ENCODE data around the gene CNGA1.

CNGA1 gene

DNA sequence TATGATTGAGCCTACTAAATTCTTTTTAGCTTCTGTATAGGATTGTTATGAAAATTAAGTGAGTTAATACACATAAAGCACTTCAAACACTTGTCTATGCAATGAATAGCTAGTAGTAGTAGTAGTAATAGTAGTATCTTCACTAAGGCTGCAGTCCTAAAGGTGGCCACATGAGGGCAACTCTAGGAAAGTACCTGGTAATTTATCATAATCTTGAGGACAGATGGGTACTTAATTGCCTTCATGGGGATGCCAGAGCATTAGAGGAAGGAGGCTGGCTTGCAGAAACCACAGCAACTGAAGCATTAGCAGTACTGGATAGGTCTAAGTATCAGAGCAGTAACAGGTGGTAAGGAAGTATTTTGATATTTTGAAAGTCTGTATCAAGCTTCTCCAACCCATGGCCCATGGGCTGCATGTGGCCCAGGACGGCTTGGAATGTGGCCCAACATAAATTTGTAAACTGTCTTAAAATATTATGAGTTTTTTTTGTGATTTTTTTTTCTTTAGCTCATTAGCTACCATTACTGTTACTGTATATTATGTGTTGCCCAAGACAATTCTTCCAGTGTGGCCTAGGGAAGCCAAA, 17.4 kb upstream of the CNGA1 start:
- Histone ChIP-seq H3K27ac (no peak overlapping the region), H3K4me3 (no peak overlapping the region), H3K36me3 (ENCODE audit: insufficient read depth, low read length) (no peaks in the 10 kb centered on the region), H3K9me3 (ENCODE audit: low read depth, low read length) (no peaks in the 10 kb centered on the region), H3K9ac (ENCODE audit: insufficient read length) (no peak overlapping the region)
- no peak for DNase-seq (ENCODE audit: low read depth, low spot score)
- TF ChIP-seq FOXP2 (optimal IDR thresholded peaks at IDR 0.05; ENCODE audit: control extremely low read depth, extremely low read length, insufficient read depth), result no peak

DNA sequence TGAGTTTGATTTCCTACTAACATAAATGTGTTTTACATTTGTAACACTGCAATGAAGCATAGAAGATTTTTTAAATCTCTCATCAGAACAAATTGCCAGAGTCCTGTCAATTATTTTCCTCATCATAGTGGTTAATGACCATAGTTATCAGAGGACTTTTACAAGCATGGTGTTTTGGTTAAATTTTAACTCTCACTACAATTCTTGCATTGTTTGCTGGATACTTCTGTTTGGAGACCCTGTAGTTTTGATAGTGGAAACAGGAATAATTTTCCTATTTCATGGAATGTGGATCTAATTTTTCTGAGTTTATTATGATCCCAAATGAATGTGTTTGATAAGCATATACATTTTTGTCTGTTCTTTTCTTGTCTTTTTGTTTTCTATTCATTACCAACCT, 16.9 kb upstream of the CNGA1 start:
- Histone ChIP-seq H3K36me3 (ENCODE audit: insufficient read depth, low read length) (no peaks in the 10 kb centered on the region), H3K9ac (ENCODE audit: insufficient read length) (no peak overlapping the region), H3K9me3 (ENCODE audit: low read depth, low read length) (no peaks in the 10 kb centered on the region), H3K27ac (no peak overlapping the region), H3K4me3 (no peak overlapping the region)
- TF ChIP-seq EZH2 (IDR thresholded peaks at IDR 0.05) (no peak), FOXP2 (optimal IDR thresholded peaks at IDR 0.05; ENCODE audit: control extremely low read depth, extremely low read length, insufficient read depth) (no peak), POLR2AphosphoS5 (IDR thresholded peaks at IDR 0.05; ENCODE audit: borderline replicate concordance, low read depth, low read length) (no peak)
- DNase-seq (ENCODE audit: low read depth, low spot score), result no peak

DNA sequence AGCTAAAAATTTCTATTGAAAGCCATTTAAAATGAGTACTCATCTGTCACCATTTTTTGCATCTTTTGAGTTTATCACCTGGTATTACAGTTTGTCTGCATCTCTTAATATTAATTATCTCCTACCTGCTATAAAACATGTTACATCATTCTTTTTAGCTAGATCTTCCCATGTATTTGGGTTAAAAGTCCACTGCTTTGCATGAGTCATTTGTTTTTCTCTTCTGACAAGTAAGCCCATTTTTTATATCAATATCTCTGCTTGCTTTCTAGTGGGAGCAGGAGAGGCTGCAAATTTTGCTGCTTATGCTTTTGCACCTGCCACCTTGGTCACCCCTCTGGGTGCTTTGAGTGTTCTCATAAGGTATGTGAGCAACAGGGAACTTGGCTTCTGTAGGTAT, 16.2 kb upstream of the CNGA1 start:
- no peaks in the 10 kb centered on the region for H3K36me3 ChIP-seq (ENCODE audit: insufficient read depth, low read length)
- no peaks in the 10 kb centered on the region; the same call in 1 of the 2 replicates for H3K9me3 ChIP-seq (ENCODE audit: low read depth, low read length)
- TF ChIP-seq POLR2AphosphoS5 (IDR thresholded peaks at IDR 0.05; ENCODE audit: borderline replicate concordance, low read depth, low read length), result no peak
- TF ChIP-seq FOXP2 (optimal IDR thresholded peaks at IDR 0.05; ENCODE audit: control extremely low read depth, extremely low read length, insufficient read depth), result no peak
- no peak for TF ChIP-seq EZH2 (IDR thresholded peaks at IDR 0.05)
- no peak for DNase-seq (ENCODE audit: low read depth, low spot score)
- no peak overlapping the region for H3K4me3 ChIP-seq
- H3K27ac ChIP-seq, result no peak overlapping the region
- no peak overlapping the region for H3K9ac ChIP-seq (ENCODE audit: insufficient read length)

DNA sequence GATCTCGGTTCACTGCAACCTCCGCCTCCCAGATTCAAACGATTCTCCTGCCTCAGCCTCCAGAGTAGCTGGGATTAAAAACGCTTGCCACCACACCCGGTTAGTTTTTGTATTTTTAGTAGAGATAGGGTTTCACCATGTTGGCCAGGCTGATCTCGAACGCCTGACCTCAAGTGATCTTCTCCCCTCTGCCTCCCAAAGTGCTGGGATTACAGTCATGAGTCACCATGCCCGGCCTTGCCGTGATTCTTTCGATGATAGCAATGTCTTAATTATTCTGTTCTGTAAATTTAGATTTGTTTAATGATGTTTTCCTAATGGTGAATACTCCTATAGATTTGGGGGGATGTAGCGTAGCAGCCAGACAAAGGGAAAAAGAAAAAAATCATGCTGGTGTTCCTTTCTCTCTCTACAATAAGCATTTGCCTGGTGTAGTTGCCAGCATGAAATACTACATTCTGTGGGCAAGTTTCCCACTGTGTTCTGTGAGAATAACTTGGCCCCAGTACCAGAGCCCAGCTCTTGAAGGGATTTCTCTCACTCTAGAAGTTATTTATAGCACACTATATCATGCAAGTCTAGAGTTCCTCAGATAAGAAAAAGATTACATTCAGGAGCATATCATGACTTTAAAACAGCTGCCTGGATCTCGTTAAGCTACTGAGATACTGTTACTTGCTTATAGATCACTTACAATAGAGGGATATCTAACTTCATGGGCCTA, 15.5 kb upstream of the CNGA1 start:
- Histone ChIP-seq H3K4me3 (no peak overlapping the region), H3K9me3 (ENCODE audit: low read depth, low read length) (no peaks in the 10 kb centered on the region; the same call in 1 of the 2 replicates), H3K9ac (ENCODE audit: insufficient read length) (no peak overlapping the region), H3K27ac (peak overlapping the region; percentile 27; the same call in 1 of the 2 replicates), H3K36me3 (ENCODE audit: insufficient read depth, low read length) (no peaks in the 10 kb centered on the region)
- TF ChIP-seq POLR2AphosphoS5 (IDR thresholded peaks at IDR 0.05; ENCODE audit: borderline replicate concordance, low read depth, low read length), result no peak
- TF ChIP-seq EZH2 (IDR thresholded peaks at IDR 0.05), result no peak
- TF ChIP-seq FOXP2 (optimal IDR thresholded peaks at IDR 0.05; ENCODE audit: control extremely low read depth, extremely low read length, insufficient read depth), result no peak
- DNase-seq (ENCODE audit: low read depth, low spot score), result no peak

DNA sequence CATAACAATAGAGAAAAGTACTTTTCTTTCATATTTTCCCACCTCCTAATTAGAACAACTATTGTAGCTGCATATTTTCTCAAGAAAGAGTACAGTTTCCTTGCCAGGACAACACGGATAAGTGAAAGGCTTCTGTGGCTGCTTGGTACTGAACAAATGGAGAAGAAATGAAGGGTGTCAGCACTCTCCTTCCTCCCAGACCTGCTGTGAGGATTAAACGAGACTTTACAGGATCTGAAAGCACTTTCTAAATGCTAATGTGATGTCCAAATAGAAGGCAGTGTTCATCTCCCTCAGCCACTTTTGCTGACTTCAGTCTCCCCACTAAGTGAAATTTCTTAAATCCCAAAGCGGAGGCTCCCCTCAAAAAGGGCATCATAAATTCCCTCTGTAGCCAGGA, 14.0 kb upstream of the CNGA1 start:
- no peak overlapping the region for H3K4me3 ChIP-seq
- H3K9me3 ChIP-seq (ENCODE audit: low read depth, low read length), result no peaks in the 10 kb centered on the region; the same call in 1 of the 2 replicates
- H3K27ac ChIP-seq, result no peak overlapping the region
- no peak for DNase-seq (ENCODE audit: low read depth, low spot score)
- H3K36me3 ChIP-seq (ENCODE audit: insufficient read depth, low read length), result no peaks in the 10 kb centered on the region
- H3K9ac ChIP-seq (ENCODE audit: insufficient read length), result no peak overlapping the region
- no peak for TF ChIP-seq POLR2AphosphoS5 (IDR thresholded peaks at IDR 0.05; ENCODE audit: borderline replicate concordance, low read depth, low read length)
- TF ChIP-seq EZH2 (IDR thresholded peaks at IDR 0.05), result no peak
- no peak for TF ChIP-seq FOXP2 (optimal IDR thresholded peaks at IDR 0.05; ENCODE audit: control extremely low read depth, extremely low read length, insufficient read depth)

DNA sequence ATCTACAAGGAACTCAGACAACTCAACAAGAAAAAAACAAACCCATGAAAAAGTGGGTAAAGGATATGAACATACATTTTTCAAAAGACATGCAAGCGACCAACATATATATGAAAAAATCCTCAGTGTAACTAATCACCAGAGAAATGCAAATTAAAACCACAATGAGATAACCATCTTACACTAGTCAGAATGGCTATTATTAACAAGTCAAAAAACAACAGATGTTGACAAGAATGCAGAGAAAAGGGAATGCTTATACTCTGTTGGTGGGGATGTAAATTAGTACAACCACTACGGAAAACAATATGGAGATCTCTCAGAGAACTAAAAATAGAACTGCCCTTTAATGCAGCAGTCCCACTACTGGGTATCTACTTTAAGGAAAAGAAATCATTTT, 12.2 kb upstream of the CNGA1 start:
- no peak overlapping the region for H3K27ac ChIP-seq
- H3K9me3 ChIP-seq (ENCODE audit: low read depth, low read length), result no peaks in the 10 kb centered on the region; the same call in 1 of the 2 replicates
- H3K9ac ChIP-seq (ENCODE audit: insufficient read length), result no peak overlapping the region
- DNase-seq (ENCODE audit: low read depth, low spot score), result no peak
- TF ChIP-seq EZH2 (IDR thresholded peaks at IDR 0.05) (no peak), FOXP2 (optimal IDR thresholded peaks at IDR 0.05; ENCODE audit: control extremely low read depth, extremely low read length, insufficient read depth) (no peak), POLR2AphosphoS5 (IDR thresholded peaks at IDR 0.05; ENCODE audit: borderline replicate concordance, low read depth, low read length) (no peak)
- H3K36me3 ChIP-seq (ENCODE audit: insufficient read depth, low read length), result no peaks in the 10 kb centered on the region
- no peak overlapping the region for H3K4me3 ChIP-seq

DNA sequence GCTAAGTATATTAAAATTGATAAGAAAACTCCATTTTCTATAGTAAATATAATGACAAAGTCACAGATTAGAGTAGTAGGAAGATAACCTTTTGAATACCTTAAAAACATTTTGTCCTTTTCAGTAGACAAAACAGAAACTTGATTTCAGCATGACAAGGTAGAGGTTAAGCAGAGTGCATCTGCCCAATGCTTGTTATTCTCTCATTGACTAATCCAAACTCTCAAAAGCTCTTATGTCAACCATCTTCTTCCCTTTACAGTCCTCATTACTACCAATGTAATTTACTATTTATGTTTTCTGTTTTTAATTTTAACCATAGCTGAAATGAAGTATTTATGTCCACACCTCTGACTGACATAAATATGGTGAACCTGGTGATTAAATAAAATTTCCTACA, 11.2 kb upstream of the CNGA1 start:
- Histone ChIP-seq H3K36me3 (ENCODE audit: insufficient read depth, low read length) (no peaks in the 10 kb centered on the region), H3K27ac (no peak overlapping the region), H3K9ac (ENCODE audit: insufficient read length) (no peak overlapping the region), H3K4me3 (no peak overlapping the region), H3K9me3 (ENCODE audit: low read depth, low read length) (no peaks in the 10 kb centered on the region; the same call in 1 of the 2 replicates)
- DNase-seq (ENCODE audit: low read depth, low spot score), result no peak
- no peak for TF ChIP-seq POLR2AphosphoS5 (IDR thresholded peaks at IDR 0.05; ENCODE audit: borderline replicate concordance, low read depth, low read length)
- no peak for TF ChIP-seq EZH2 (IDR thresholded peaks at IDR 0.05)
- no peak for TF ChIP-seq FOXP2 (optimal IDR thresholded peaks at IDR 0.05; ENCODE audit: control extremely low read depth, extremely low read length, insufficient read depth)

DNA sequence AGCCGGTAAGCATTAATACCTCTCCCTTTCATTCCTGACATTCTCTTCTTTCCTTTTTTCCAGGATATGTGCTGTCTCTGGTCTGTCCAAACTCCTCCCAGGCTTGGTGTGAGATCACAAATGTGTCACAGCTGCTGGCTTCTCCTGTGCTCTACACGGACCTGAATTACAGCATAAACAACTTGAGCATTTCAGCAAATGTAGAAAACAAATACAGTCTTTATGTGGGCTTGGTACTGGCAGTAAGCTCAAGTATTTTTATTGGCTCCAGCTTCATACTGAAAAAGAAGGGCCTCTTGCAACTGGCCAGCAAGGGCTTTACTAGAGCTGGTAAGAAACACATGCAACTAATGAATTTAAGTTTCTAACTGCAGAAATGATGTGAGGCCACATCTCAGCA, 8.5 kb upstream of the CNGA1 start:
- no peak for DNase-seq (ENCODE audit: low read depth, low spot score)
- no peaks in the 10 kb centered on the region for H3K36me3 ChIP-seq (ENCODE audit: insufficient read depth, low read length)
- H3K27ac ChIP-seq, result no peak overlapping the region
- no peak overlapping the region for H3K9ac ChIP-seq (ENCODE audit: insufficient read length)
- no peak for TF ChIP-seq POLR2AphosphoS5 (IDR thresholded peaks at IDR 0.05; ENCODE audit: borderline replicate concordance, low read depth, low read length)
- TF ChIP-seq EZH2 (IDR thresholded peaks at IDR 0.05), result no peak
- no peak for TF ChIP-seq FOXP2 (optimal IDR thresholded peaks at IDR 0.05; ENCODE audit: control extremely low read depth, extremely low read length, insufficient read depth)
- no peak overlapping the region for H3K4me3 ChIP-seq
- no peaks in the 10 kb centered on the region; the same call in 1 of the 2 replicates for H3K9me3 ChIP-seq (ENCODE audit: low read depth, low read length)
